ENCODE results near the gene DNAJB6. TPM values are rescaled to one million over a fixed set of nuclear protein-coding genes. Genes with fewer than 3 reads are reported as not detected.

Gene DNAJB6
- total and polyA plus RNA-seq, 2 of the 4 experiments (the other 2 are of a cell fraction), result 93.4 to 165 TPM

GRCh38 chr7:157389951-157390730, 53.3 kb downstream of the DNAJB6 start (continued):
- no peak for TF ChIP-seq RCOR1 (IDR thresholded peaks at IDR 0.05; ENCODE audit: insufficient replicate concordance, low read length)

- Histone ChIP-seq H3K18ac (ENCODE audit: low read depth, low read length) (no peak overlapping the region), H3K4me1 (ENCODE audit: control insufficient read depth, insufficient read depth, low read length) (peaks cover 1% of the 10 kb centered on the region; the same call in 1 of the 2 replicates), H3K9me1 (ENCODE audit: insufficient read depth, low read length) (peaks cover 31% of the 10 kb centered on the region), H2BK15ac (ENCODE audit: low read depth, low read length) (no peak overlapping the region), H4K20me1 (ENCODE audit: insufficient read depth, low read length) (peaks cover 65% of the 10 kb centered on the region), H3K27ac (ENCODE audit: insufficient read depth, low read length) (no peak overlapping the region), H3K56ac (ENCODE audit: extremely low read depth, insufficient read depth, low read length) (no peak overlapping the region), H2AK9ac (replicated peaks; ENCODE audit: low read depth, low read length, poor library complexity) (no peak overlapping the region), H3K14ac (replicated peaks; ENCODE audit: low read depth, low read length) (no peak overlapping the region), H2BK5ac (ENCODE audit: low read depth, low read length, poor library complexity, severe bottlenecking) (no peak overlapping the region), H4K91ac (ENCODE audit: insufficient read depth, low read depth, low read length) (no peak overlapping the region), H4K8ac (ENCODE audit: low read depth in 2 of 2, low read length in 2 of 2) (no peak overlapping the region), H3K23ac (ENCODE audit: low read depth, low read length) (no peak overlapping the region), H3K36me3 (ENCODE audit: control insufficient read depth, insufficient read depth, low read length) (peaks cover 35% of the 10 kb centered on the region), H4K5ac (ENCODE audit: low read depth, low read length) (no peak overlapping the region), H3K9ac (ENCODE audit: low read depth, low read length) (no peak overlapping the region), H3K79me1 (ENCODE audit: low read depth in 1 of 2, low read length in 2 of 2) (peaks cover 45 to 86% of the 10 kb centered on the region in 2 experiments), H3K27me3 (ENCODE audit: control insufficient read depth, insufficient read depth, low read length) (no peaks in the 10 kb centered on the region), H3K4me2 (ENCODE audit: low read depth, low read length) (no peak overlapping the region), H2AFZ (replicated peaks; ENCODE audit: low read length, poor library complexity) (no peak overlapping the region), H3K9me3 (ENCODE audit: control insufficient read depth, insufficient read depth, low read length) (no peaks in the 10 kb centered on the region), H2BK20ac (ENCODE audit: low read depth, low read length) (no peak overlapping the region), H3K4me3 (ENCODE audit: insufficient read depth, low read depth, low read length) (no peak overlapping the region), H3K4ac (ENCODE audit: low read depth, low read length) (no peak overlapping the region), H2AK5ac (ENCODE audit: low read depth, low read length) (no peak overlapping the region), H2BK120ac (ENCODE audit: low read depth, low read length) (no peak overlapping the region)
- 96% methylated on average over 5 of the region's 15 CpGs; no CpG with 5 or more reads in 1 of the 2 experiments for WGBS, 2 experiments (ENCODE audit: extremely low coverage in 2 of 2, insufficient read length in 1 of 2)
- intact Hi-C loops (cut with micrococcal nuclease) (no loop called here), dilution Hi-C loops (cut with HindIII; ENCODE audit: low sequenced_read_pairs, unreplicated experiment) (no loop called here), in situ Hi-C loops (cut with MboI; ENCODE audit: low sequenced_read_pairs) (loop anchor here (25.0 kb wide), 1 partner anchor 429 kb away; no protein-coding TSS in a partner anchor)
- POLR2A ChIA-PET (ENCODE audit: unreplicated experiment), result no interaction called here
- no peak for ATAC-seq (ENCODE audit: low read depth)
- no peak for DNase-seq
- TF ChIP-seq RCOR1 (IDR thresholded peaks at IDR 0.05; ENCODE audit: insufficient replicate concordance, low read length) (no peak), NFE2L2 (IDR thresholded peaks at IDR 0.05; ENCODE audit: low read depth, low read length) (no peak), FOS (IDR thresholded peaks at IDR 0.05; ENCODE audit: low read depth, low read length) (no peak), ELK1 (IDR thresholded peaks at IDR 0.05; ENCODE audit: borderline replicate concordance, low read depth, low read length) (no peak), CTCF (conservative IDR thresholded peaks at IDR 0.05; ENCODE audit: low read depth, low read length) (no peak), MXI1 (IDR thresholded peaks at IDR 0.05; ENCODE audit: borderline replicate concordance, low read depth, low read length) (no peak), CEBPB (IDR thresholded peaks at IDR 0.05; ENCODE audit: low read depth, low read length) (no peak), CHD1 (IDR thresholded peaks at IDR 0.05; ENCODE audit: low read depth, low read length) (no peak), RFX5 (IDR thresholded peaks at IDR 0.05; ENCODE audit: low read depth, low read length) (no peak), MAFK (IDR thresholded peaks at IDR 0.05; ENCODE audit: low read depth, low read length) (no peak), SMC3 (IDR thresholded peaks at IDR 0.05; ENCODE audit: low read depth, low read length) (no peak)
- CTCF ChIA-PET, result no interaction called here
- BruUV-seq (replicated peaks), result no TSS peak
Measured at GRCh38 chr7:157391036-157391710, 54.4 kb downstream of the DNAJB6 start.

All from IMR-90 (cell line).